ENCODE measurements around the gene EPC1. TPM values are rescaled to one million over a fixed set of nuclear protein-coding genes. Genes with fewer than 3 reads are reported as not detected.

Gene EPC1
- total RNA-seq, 2 experiments from 2014 or later: 173 to 181 TPM

GRCh38 chr10:32266566-32266965, 80.4 kb downstream of the EPC1 start:
- Mint-ChIP-seq H3K4me1 (ENCODE audit: low read depth) (peaks cover 5% of the 10 kb centered on the region), H3K9me3 (no peaks in the 10 kb centered on the region), H3K27me3 (no peaks in the 10 kb centered on the region), H3K4me3 (no peak overlapping the region), H3K27ac (peak overlapping the region; percentile 31), H3K36me3 (ENCODE audit: low read depth) (peaks cover 46% of the 10 kb centered on the region)
- Histone ChIP-seq H3K27me3 (ENCODE audit: control insufficient read depth in 1 of 2, insufficient read depth in 2 of 2, low read length in 2 of 2) (no peaks in the 10 kb centered on the region), H3K4me3 (ENCODE audit: low read length) (no peak overlapping the region), H3K27ac (ENCODE audit: low read depth in 1 of 2, low read length in 2 of 2) (no peak overlapping the region), H3K9me3 (ENCODE audit: control insufficient read depth in 1 of 2, insufficient read depth in 1 of 2, low read length in 2 of 2) (no peaks in the 10 kb centered on the region), H3K4me1 (ENCODE audit: insufficient read depth, low read length) (no peaks in the 10 kb centered on the region), H3K36me3 (ENCODE audit: insufficient read depth, low read length) (peaks cover 40% of the 10 kb centered on the region)
- DNase-seq: no peak
- CTCF ChIA-PET: interaction anchor here (1.7 to 2.0 kb wide), 2 partner anchors 10 to 80 kb away, joined by 5 to 7 read pairs; no protein-coding TSS in a partner anchor
- POLR2A ChIA-PET: interaction anchor here (1.0 to 1.5 kb wide), 3 partner anchors 11 to 28 kb away, joined by 3 to 5 read pairs (median 3); no protein-coding TSS in a partner anchor
- no peak for TF ChIP-seq CTCF (IDR thresholded peaks at IDR 0.05)
- ATAC-seq (ENCODE audit: poor library complexity): no peak
- intact Hi-C loops (cut with DNase I, micrococcal nuclease): no loop called here

- no peak for DNase-seq
- Mint-ChIP-seq H3K36me3 (ENCODE audit: low read depth) (peaks cover 38% of the 10 kb centered on the region), H3K27ac (peak overlapping the region; percentile 31), H3K4me1 (ENCODE audit: low read depth) (peaks cover 5% of the 10 kb centered on the region), H3K9me3 (no peaks in the 10 kb centered on the region), H3K27me3 (no peaks in the 10 kb centered on the region), H3K4me3 (no peak overlapping the region)
- intact Hi-C loops (cut with DNase I, micrococcal nuclease): no loop called here
- no peak for TF ChIP-seq CTCF (IDR thresholded peaks at IDR 0.05)
- Histone ChIP-seq H3K36me3 (ENCODE audit: insufficient read depth, low read length) (peaks cover 32% of the 10 kb centered on the region), H3K9me3 (ENCODE audit: control insufficient read depth in 1 of 2, insufficient read depth in 1 of 2, low read length in 2 of 2) (no peaks in the 10 kb centered on the region), H3K4me1 (ENCODE audit: insufficient read depth, low read length) (no peaks in the 10 kb centered on the region), H3K4me3 (ENCODE audit: low read length) (no peak overlapping the region), H3K27me3 (ENCODE audit: control insufficient read depth in 1 of 2, insufficient read depth in 2 of 2, low read length in 2 of 2) (no peaks in the 10 kb centered on the region), H3K27ac (ENCODE audit: low read depth in 1 of 2, low read length in 2 of 2) (no peak overlapping the region)
- ChIA-PET POLR2A (interaction anchor here (1.4 to 1.5 kb wide), 2 partner anchors 17 to 29 kb away, joined by 3 to 5 read pairs; no protein-coding TSS in a partner anchor), CTCF (interaction anchor here (1.7 to 2.0 kb wide), 2 partner anchors 9 to 80 kb away, joined by 5 to 7 read pairs; no protein-coding TSS in a partner anchor)
- no peak for ATAC-seq (ENCODE audit: poor library complexity)
Observed at GRCh38 chr10:32265756-32266155, 81.2 kb downstream of the EPC1 start.

GRCh38 chr10:32263300-32263699, 83.7 kb downstream of the EPC1 start:
- H3K36me3 ChIP-seq (ENCODE audit: insufficient read depth, low read length): peaks cover 9% of the 10 kb centered on the region
- no peak for TF ChIP-seq CTCF (IDR thresholded peaks at IDR 0.05)
- ATAC-seq (ENCODE audit: poor library complexity): peak; percentile 57
- POLR2A ChIA-PET: interaction anchor here (0.7 kb wide), 1 partner anchor 89 kb away, joined by 5 read pairs; no protein-coding TSS in a partner anchor
- Mint-ChIP-seq H3K9me3 (no peaks in the 10 kb centered on the region), H3K27me3 (no peaks in the 10 kb centered on the region), H3K36me3 (ENCODE audit: low read depth) (peaks cover 14% of the 10 kb centered on the region), H3K27ac (no peak overlapping the region), H3K4me1 (ENCODE audit: low read depth) (peaks cover 5% of the 10 kb centered on the region), H3K4me3 (no peak overlapping the region)
- no peak overlapping the region for H3K4me3 ChIP-seq (ENCODE audit: low read length)
- no peak overlapping the region for H3K27ac ChIP-seq (ENCODE audit: low read depth in 1 of 2, low read length in 2 of 2)
- no peaks in the 10 kb centered on the region for H3K27me3 ChIP-seq (ENCODE audit: control insufficient read depth in 1 of 2, insufficient read depth in 2 of 2, low read length in 2 of 2)
- H3K9me3 ChIP-seq (ENCODE audit: control insufficient read depth in 1 of 2, insufficient read depth in 1 of 2, low read length in 2 of 2): no peaks in the 10 kb centered on the region
- CTCF ChIA-PET: interaction anchor here (2.2 kb wide), 1 partner anchor 82 kb away, joined by 6 read pairs; no protein-coding TSS in a partner anchor
- DNase-seq: no peak
- intact Hi-C loops (cut with DNase I, micrococcal nuclease): no loop called here
- no peaks in the 10 kb centered on the region for H3K4me1 ChIP-seq (ENCODE audit: insufficient read depth, low read length)
